ENCODE measurements around the gene ZNF80.

DNA sequence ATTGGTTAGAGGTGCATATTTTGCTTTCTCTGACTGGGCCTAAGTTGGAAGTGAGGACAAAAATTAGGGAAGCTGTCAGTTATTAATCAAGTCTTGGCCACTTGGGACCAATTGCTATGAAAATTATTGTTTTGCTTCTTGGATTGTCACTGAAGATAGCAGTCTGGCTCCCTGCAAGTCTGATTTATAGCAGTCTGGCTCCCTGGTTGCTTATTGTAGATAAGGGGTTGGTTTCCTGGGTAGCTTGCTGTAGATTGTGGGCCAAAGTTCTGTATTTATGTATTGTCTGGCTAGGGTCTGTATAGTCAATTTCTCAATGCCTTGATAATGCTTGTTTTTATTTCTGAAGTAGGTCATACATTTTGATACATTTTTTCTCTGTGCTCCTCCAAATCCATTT lies 45.2 kb downstream of the ZNF80 start:
- TF ChIP-seq CTCF (IDR thresholded peaks at IDR 0.05) (no peak), POLR2AphosphoS5 (IDR thresholded peaks at IDR 0.05) (no peak)

Measured in breast epithelium (tissue), 3 donors.